Measurements from ENCODE around the gene MOK. TPM values are rescaled to one million over a fixed set of nuclear protein-coding genes. Genes with fewer than 3 reads are reported as not detected.

The MOK gene
- total and polyA plus RNA-seq, 4 donors: 19.5 to 57.5 (median 44.6) TPM

DNA sequence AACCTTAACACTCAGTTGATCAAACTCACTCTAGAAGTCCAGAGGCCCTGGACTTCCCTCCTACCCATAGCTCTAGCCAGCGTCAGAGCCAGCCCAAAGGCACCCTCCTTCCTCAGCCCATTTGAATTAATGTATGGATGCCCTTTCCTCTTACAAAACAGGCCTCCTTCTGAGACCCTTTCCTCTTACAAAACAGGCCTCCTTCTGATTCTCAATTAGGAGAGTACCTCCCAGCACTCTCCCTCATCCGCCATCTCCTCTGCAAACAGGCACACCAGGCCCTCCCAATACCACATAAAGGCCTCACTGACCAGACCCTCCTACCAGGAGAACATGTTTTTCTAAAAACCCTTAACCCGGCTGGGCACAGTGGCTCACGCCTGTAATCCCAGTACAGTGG is 65.7 kb downstream of the MOK start:
- no peaks in the 10 kb centered on the region for H3K27me3 ChIP-seq (ENCODE audit: control insufficient read depth, insufficient read depth, low read length)
- WGBS (ENCODE audit: insufficient coverage): 81% methylated on average over 4 of the region's 4 CpGs
- DNase-seq (ENCODE audit: low read depth in 4 of 6, low spot score in 6 of 6): no peak
- H3K27ac ChIP-seq (ENCODE audit: low read depth, low read length): no peak overlapping the region
- H3K4me3 ChIP-seq (ENCODE audit: low read depth, low read length): no peak overlapping the region
- peaks cover 11% of the 10 kb centered on the region for H3K4me1 ChIP-seq (ENCODE audit: control insufficient read depth, insufficient read depth, low read length)
- H3K36me3 ChIP-seq (ENCODE audit: control insufficient read depth, insufficient read depth, low read length): peaks cover under 1% of the 10 kb centered on the region
- H3K9me3 ChIP-seq (ENCODE audit: control insufficient read depth, insufficient read depth, low read length): no peaks in the 10 kb centered on the region

- H3K4me3 ChIP-seq (ENCODE audit: low read depth, low read length): no peak overlapping the region
- no peaks in the 10 kb centered on the region for H3K27me3 ChIP-seq (ENCODE audit: control insufficient read depth, insufficient read depth, low read length)
- DNase-seq (ENCODE audit: low read depth in 4 of 6, low spot score in 6 of 6): no peak
- H3K36me3 ChIP-seq (ENCODE audit: control insufficient read depth, insufficient read depth, low read length): peaks cover 4% of the 10 kb centered on the region
- peaks cover 11% of the 10 kb centered on the region for H3K4me1 ChIP-seq (ENCODE audit: control insufficient read depth, insufficient read depth, low read length)
- WGBS (ENCODE audit: insufficient coverage): 100% methylated on average over 2 of the region's 3 CpGs
- H3K9me3 ChIP-seq (ENCODE audit: control insufficient read depth, insufficient read depth, low read length): no peaks in the 10 kb centered on the region
- no peak overlapping the region for H3K27ac ChIP-seq (ENCODE audit: low read depth, low read length)
Observed at GRCh38 chr14:102238766-102239165, 66.2 kb downstream of the MOK start.

DNA sequence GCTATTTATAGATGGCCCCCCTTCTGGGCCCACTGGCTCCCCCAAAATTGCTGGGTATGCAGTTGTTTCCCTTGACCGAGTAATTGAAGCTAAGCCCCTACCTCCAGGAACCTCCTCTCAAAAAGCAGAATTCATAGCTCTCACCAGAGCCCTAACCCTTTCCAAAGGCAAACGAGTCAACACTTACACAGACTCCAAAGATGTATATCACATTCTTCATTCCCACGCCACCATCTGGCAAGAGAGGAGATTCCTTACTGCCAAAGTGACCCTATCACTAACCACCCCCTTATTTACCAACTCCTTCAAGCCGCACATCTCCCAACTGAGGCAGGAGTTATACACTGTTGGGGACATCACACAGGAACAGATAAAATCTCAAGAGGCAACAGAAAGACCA is 66.8 kb downstream of the MOK start:
- Histone ChIP-seq H3K27me3 (ENCODE audit: control insufficient read depth, insufficient read depth, low read length) (no peaks in the 10 kb centered on the region), H3K36me3 (ENCODE audit: control insufficient read depth, insufficient read depth, low read length) (peaks cover 9% of the 10 kb centered on the region), H3K9me3 (ENCODE audit: control insufficient read depth, insufficient read depth, low read length) (no peaks in the 10 kb centered on the region), H3K27ac (ENCODE audit: low read depth, low read length) (no peak overlapping the region), H3K4me1 (ENCODE audit: control insufficient read depth, insufficient read depth, low read length) (peaks cover 11% of the 10 kb centered on the region), H3K4me3 (ENCODE audit: low read depth, low read length) (no peak overlapping the region)
- DNase-seq (ENCODE audit: low read depth in 4 of 6, low spot score in 6 of 6): no peak
- 66% methylated on average over 4 of the region's 4 CpGs for WGBS (ENCODE audit: insufficient coverage)

DNA sequence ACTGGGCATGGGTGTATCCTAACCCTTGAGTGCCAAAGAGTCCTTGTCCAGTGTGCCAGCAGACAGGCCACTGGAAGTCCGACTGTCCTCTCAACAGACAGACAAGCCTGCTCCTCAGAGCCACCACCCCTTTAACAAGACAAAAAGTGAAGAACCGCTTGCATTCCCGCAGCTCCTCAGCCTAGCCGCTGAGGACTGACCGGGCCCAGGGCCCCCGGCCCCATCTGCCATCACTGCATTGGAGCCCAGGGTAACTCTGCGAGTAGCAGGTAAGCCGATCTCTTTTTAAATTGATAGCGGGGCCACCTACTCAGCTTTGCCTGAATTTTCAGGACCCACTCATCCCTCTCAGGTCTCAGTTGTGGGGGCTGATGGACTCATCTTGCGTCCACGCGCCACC is 68.9 kb downstream of the MOK start:
- no peak overlapping the region for H3K4me3 ChIP-seq (ENCODE audit: low read depth, low read length)
- WGBS (ENCODE audit: insufficient coverage): 85% methylated on average over 12 of the region's 12 CpGs

GRCh38 chr14:102235275-102235897 is 69.6 kb downstream of the MOK start:
- Histone ChIP-seq H3K9me3 (ENCODE audit: control insufficient read depth, insufficient read depth, low read length) (no peaks in the 10 kb centered on the region), H3K27me3 (ENCODE audit: control insufficient read depth, insufficient read depth, low read length) (no peaks in the 10 kb centered on the region), H3K4me1 (ENCODE audit: control insufficient read depth, insufficient read depth, low read length) (peaks cover 11% of the 10 kb centered on the region), H3K4me3 (ENCODE audit: low read depth, low read length) (no peak overlapping the region), H3K27ac (ENCODE audit: low read depth, low read length) (no peak overlapping the region), H3K36me3 (ENCODE audit: control insufficient read depth, insufficient read depth, low read length) (peaks cover 35% of the 10 kb centered on the region)
- WGBS (ENCODE audit: insufficient coverage): 35% methylated on average over 13 of the region's 19 CpGs
- DNase-seq (ENCODE audit: low read depth in 4 of 6, low spot score in 6 of 6): peak in 5 of 6 donors; percentile 39 to 88 (median 57)

More for the DNA sequence above, 68.9 kb downstream of the MOK start:
- no peaks in the 10 kb centered on the region for H3K27me3 ChIP-seq (ENCODE audit: control insufficient read depth, insufficient read depth, low read length)
- peaks cover 29% of the 10 kb centered on the region for H3K36me3 ChIP-seq (ENCODE audit: control insufficient read depth, insufficient read depth, low read length)
- DNase-seq (ENCODE audit: low read depth in 4 of 6, low spot score in 6 of 6): no peak
- H3K9me3 ChIP-seq (ENCODE audit: control insufficient read depth, insufficient read depth, low read length): no peaks in the 10 kb centered on the region
- H3K4me1 ChIP-seq (ENCODE audit: control insufficient read depth, insufficient read depth, low read length): peaks cover 11% of the 10 kb centered on the region
- H3K27ac ChIP-seq (ENCODE audit: low read depth, low read length): no peak overlapping the region

- WGBS (ENCODE audit: insufficient coverage): 70% methylated on average over 34 of the region's 34 CpGs
- Histone ChIP-seq H3K9me3 (ENCODE audit: control insufficient read depth, insufficient read depth, low read length) (no peaks in the 10 kb centered on the region), H3K4me3 (ENCODE audit: low read depth, low read length) (no peak overlapping the region), H3K27ac (ENCODE audit: low read depth, low read length) (no peak overlapping the region), H3K36me3 (ENCODE audit: control insufficient read depth, insufficient read depth, low read length) (peaks cover 43% of the 10 kb centered on the region), H3K4me1 (ENCODE audit: control insufficient read depth, insufficient read depth, low read length) (peaks cover 11% of the 10 kb centered on the region), H3K27me3 (ENCODE audit: control insufficient read depth, insufficient read depth, low read length) (no peaks in the 10 kb centered on the region)
- no peak for DNase-seq (ENCODE audit: low read depth in 4 of 6, low spot score in 6 of 6)
Observed at GRCh38 chr14:102234331-102235264, 70.4 kb downstream of the MOK start.

- no peaks in the 10 kb centered on the region for H3K27me3 ChIP-seq (ENCODE audit: control insufficient read depth, insufficient read depth, low read length)
- 85% methylated on average over 6 of the region's 6 CpGs for WGBS (ENCODE audit: insufficient coverage)
- H3K36me3 ChIP-seq (ENCODE audit: control insufficient read depth, insufficient read depth, low read length): peaks cover 57% of the 10 kb centered on the region
- H3K4me1 ChIP-seq (ENCODE audit: control insufficient read depth, insufficient read depth, low read length): peaks cover 11% of the 10 kb centered on the region
- H3K9me3 ChIP-seq (ENCODE audit: control insufficient read depth, insufficient read depth, low read length): no peaks in the 10 kb centered on the region
- DNase-seq (ENCODE audit: low read depth in 4 of 6, low spot score in 6 of 6): no peak
- H3K4me3 ChIP-seq (ENCODE audit: low read depth, low read length): no peak overlapping the region
- no peak overlapping the region for H3K27ac ChIP-seq (ENCODE audit: low read depth, low read length)
Observed at GRCh38 chr14:102233081-102233480, 71.9 kb downstream of the MOK start.

DNA sequence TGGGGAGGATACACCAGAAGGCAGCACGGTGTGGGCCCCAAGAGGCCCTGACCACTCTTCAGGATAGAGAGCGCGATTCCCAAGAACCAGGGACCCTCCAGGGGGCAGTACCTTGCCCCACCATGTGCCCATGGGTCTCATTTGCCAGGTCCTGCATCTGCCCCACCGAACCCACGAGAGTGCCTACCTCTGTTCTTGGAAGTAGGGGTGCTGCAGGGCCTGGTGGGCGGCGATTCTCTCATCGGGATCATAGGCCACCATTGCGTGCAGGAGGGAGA is 72.7 kb downstream of the MOK start:
- WGBS (ENCODE audit: insufficient coverage): 85% methylated on average over 3 of the region's 9 CpGs
- H3K27me3 ChIP-seq (ENCODE audit: control insufficient read depth, insufficient read depth, low read length): no peaks in the 10 kb centered on the region
- H3K4me1 ChIP-seq (ENCODE audit: control insufficient read depth, insufficient read depth, low read length): peaks cover 11% of the 10 kb centered on the region
- DNase-seq (ENCODE audit: low read depth in 4 of 6, low spot score in 6 of 6): no peak
- no peak overlapping the region for H3K27ac ChIP-seq (ENCODE audit: low read depth, low read length)
- no peak overlapping the region for H3K4me3 ChIP-seq (ENCODE audit: low read depth, low read length)
- no peaks in the 10 kb centered on the region for H3K9me3 ChIP-seq (ENCODE audit: control insufficient read depth, insufficient read depth, low read length)
- H3K36me3 ChIP-seq (ENCODE audit: control insufficient read depth, insufficient read depth, low read length): peaks cover 63% of the 10 kb centered on the region

- peaks cover 11% of the 10 kb centered on the region for H3K4me1 ChIP-seq (ENCODE audit: control insufficient read depth, insufficient read depth, low read length)
- H3K36me3 ChIP-seq (ENCODE audit: control insufficient read depth, insufficient read depth, low read length): peaks cover 69% of the 10 kb centered on the region
- 78% methylated on average over 22 of the region's 22 CpGs for WGBS (ENCODE audit: insufficient coverage)
- DNase-seq (ENCODE audit: low read depth in 4 of 6, low spot score in 6 of 6): no peak
- no peaks in the 10 kb centered on the region for H3K9me3 ChIP-seq (ENCODE audit: control insufficient read depth, insufficient read depth, low read length)
- no peak overlapping the region for H3K4me3 ChIP-seq (ENCODE audit: low read depth, low read length)
- H3K27ac ChIP-seq (ENCODE audit: low read depth, low read length): no peak overlapping the region
- H3K27me3 ChIP-seq (ENCODE audit: control insufficient read depth, insufficient read depth, low read length): no peaks in the 10 kb centered on the region
Observed at GRCh38 chr14:102231476-102232347, 73.3 kb downstream of the MOK start.

All from spinal cord (tissue), 10 donors.